Heart left ventricle (tissue), 13 donors: ENCODE data around the gene TAOK3.

Source experiments
- CTCF ChIP-seq, 12 donors: fragments of 200-600 bp; sonication (generic) in 4 of 12; IDR thresholded peaks; one replicate each; pipeline versions ENCODE4 v1.5.0 to v1.8.0; 2018 to 2022; ENCODE audit warnings: antibody characterized with exemption in 12 of 12, mild to moderate bottlenecking in 5 of 12
- POLR2A ChIP-seq, 2 donors: fragments of 450-650 bp; IDR thresholded peaks; one replicate each; pipeline ENCODE4 v1.6.1; 2017; ENCODE audit warnings: antibody characterized with exemption in 2 of 2, mild to moderate bottlenecking in 2 of 2, moderate library complexity in 2 of 2
- donor health status: ischemic (EF 13 %, LVEDD 7.1; RV severe dilation, severe dysfunction).
- donor health status: DM: no; HTN: yes; CAD: no.
- donor health status: DM: no; HTN: no; CAD: no.
- donor health status: ischemic (EF 25% LVEDD 6.9; RV normal size, moderate dysfunction).
- donor health status: ischemic (EF 25% LVEDD 5.7; RV mildly dilated, moderate dysfunction).
- donor health status: ischemic (EF 35%, LVEDD 5.7; RV mildly dilated, moderate dysfunction).
- donor health status: nonischemic (EF 11% LVEDD 7.7; RV severe dilation, severe dysfunction).
- donor health status: DM: yes; HTN: yes; CAD: no.
- donor health status: PGD.
- donor health status: ischemic (EF 29% LVEDD 5.4; RV normal size, mild dysfunction).
- donor health status: nonischemic (EF 23%, LVEDD 6.1; RV moderate dilation, normal function).

- no peak for TF ChIP-seq CTCF (IDR thresholded peaks at IDR 0.05)
- TF ChIP-seq POLR2A (IDR thresholded peaks at IDR 0.05), result no peak
Observed at GRCh38 chr12:118374126-118374725, 1.5 kb upstream of the TAOK3 start.
